WTC11 (cell line): ENCODE data around the gene SLC18A2.

ENCODE experiments used
- NFE2L1 ChIP-seq: sonication (generic); formaldehyde crosslinking; IDR thresholded peaks from 2 replicates; pipeline ENCODE4 v1.8.1; 2023; ENCODE audit warnings: missing genetic modification reagents
- TF ChIP-seq, protein P1 (sequence below): sonication (generic); formaldehyde crosslinking; IDR thresholded peaks from 2 replicates; pipeline ENCODE4 v1.8.0; 2022; ENCODE audit warnings: mild to moderate bottlenecking, missing genetic modification reagents

- TF ChIP-seq, protein P1, sequence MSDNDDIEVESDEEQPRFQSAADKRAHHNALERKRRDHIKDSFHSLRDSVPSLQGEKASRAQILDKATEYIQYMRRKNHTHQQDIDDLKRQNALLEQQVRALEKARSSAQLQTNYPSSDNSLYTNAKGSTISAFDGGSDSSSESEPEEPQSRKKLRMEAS (CRISPR knock-in tag): no peak
- TF ChIP-seq NFE2L1: no peak
These were observed 75.8 kb downstream of the SLC18A2 start for GRCh38 chr10:117316701-117317100.
